NCI-H82 (cell line): Measurements from ENCODE around the gene DYNLRB1.

Experiments
- DNase-seq: peaks from one replicate; lab custom pipeline; 2025; lab: John Stamatoyannopoulos, UW

DYNLRB1 gene

DNA sequence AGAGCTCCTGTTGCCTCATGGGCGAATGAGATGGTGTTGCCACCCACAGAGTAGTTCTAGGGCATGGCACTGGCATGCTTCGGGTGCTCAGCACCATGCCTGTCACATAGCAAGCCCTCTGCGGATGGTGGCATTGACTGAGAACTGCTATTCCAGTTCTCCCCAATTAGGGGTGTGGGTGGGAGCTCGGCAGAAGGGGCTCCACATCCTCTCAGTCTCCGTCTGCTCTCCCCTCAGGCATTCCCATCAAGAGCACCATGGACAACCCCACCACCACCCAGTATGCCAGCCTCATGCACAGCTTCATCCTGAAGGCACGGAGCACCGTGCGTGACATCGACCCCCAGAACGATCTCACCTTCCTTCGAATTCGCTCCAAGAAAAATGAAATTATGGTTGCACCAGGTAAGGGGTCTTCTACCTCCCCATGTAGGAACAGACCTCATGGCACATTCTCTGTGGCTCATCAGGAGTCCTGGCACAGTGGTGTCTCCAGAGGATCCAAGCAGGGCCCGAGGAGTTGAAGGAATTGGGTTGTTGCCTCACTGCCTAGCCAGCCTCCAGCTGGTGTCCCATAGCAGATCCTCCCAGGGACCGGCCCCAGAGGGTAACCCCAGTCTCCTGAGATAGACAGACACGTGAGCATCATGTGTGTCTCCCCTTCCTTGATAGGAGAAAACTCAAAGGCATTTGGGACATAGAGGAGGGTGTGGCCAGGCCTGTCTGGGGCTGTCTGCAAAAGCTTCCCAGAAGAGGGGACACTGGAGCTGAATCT is 18.4 kb downstream of the DYNLRB1 start:
- no peak for DNase-seq

DNA sequence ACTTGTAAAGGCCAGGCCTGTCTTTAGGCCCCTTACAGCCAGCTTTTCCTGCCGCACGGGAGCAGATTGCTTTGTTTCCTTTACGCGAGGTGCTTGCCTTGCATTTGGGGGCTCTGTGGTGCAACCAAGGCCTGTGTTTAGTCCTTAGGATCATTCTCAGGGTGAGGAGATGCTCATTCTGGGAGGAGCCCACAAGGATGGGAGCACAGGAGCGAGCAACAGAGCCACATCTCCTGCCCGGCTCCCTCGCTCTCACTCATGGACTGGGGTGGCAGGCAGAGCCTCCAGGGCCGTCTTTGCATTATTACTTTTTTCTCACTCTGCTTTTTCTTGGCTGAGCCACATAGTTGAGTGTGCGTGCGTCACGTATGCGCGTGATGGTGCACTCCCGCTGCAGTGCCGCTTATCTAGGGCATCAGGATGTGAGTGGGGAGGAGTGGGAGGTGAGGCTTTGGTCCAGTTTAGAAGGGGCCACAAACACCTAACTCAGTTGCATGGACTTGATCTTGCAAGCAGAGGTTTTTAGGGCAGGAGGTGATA is 19.1 kb downstream of the DYNLRB1 start:
- no peak for DNase-seq

DNA sequence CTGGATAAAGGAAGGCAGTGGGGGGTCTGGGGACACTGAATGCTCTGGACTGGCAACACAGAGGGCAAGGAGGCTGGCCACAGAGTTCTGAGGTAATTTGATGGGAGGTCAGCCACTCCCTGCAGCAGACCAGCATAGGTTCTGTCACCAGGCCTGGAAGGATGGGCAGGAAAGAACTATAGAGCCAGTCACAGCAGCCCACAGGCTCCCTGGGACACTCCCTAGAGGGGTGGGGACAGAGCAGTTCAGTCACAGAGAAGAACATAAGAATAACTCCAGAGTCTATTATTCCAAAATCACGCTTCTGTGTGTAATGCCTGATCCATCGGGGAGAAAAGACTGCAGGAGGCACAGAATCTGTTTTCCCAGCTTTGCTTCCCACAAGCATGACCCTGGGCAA is 19.6 kb downstream of the DYNLRB1 start:
- no peak for DNase-seq

DNA sequence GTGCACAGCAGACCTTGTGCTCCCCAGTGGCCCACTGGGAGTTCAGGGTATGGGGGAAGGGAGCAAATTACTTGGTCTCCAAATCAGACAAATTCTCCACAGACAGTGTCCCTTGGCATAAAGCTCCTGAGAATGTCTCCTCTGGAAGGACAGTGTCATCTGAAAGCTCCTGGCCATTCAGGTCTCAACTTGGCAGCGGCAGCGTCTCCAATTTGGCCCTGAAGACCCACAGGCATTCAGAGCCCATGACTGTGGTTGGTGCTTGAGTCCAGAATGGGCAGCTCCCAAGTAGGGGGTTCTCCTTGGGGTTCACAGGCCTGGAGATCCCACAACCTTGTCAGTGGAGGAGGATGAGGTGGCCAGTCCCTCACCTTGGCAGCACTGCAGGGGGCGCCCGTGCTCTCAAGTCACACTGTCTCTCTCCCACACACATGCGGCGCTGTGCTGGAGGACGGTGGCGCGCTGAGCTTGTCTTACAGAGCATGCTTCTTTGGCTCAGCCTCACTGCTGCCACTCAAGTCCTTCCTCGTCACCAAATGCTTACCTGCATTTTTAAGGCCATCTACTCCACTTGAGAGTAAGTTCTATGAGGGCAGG is 20.7 kb downstream of the DYNLRB1 start:
- peak; percentile 87 for DNase-seq

DNA sequence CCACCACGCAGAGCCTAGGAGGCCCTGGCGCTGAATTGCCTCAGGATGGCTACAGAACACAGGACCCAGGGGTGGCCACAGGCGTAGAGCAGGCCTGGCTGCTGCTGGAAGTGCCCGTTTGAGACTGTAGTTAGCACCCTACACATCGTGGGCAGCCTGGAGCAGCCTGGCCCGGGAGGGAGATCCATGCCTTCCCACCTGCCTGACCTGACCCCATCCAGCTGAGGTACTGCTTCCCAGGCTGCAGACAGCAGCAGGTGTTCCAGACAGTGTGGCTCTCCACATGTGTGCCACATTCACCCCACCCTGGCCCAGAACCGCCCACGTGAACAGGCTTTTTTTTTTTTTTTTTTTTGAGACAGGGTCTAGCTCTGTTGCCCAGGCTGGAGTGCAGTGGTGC is 21.4 kb downstream of the DYNLRB1 start:
- DNase-seq, result no peak

DNA sequence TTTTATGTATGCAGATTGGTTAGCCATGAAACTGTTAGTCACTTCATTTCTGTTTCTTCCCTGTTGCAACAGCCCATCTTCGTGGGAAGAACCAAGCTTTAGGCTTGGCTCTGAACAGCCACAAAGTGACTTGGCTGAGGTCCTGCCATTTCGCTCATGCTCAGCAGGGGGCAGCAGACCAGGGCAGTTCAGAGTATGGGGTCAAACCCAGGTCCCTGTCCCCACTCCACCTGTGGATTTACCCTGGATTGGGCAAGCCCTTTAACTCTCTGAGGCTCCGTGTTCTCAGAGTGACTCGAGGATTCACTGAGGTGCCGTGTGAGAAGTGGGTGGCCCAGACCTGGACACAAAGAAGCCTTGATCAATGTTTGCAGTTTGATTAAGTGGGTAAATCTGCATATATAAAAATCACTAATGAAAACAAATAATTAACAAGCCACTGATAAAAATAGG is 22.5 kb downstream of the DYNLRB1 start:
- peak; percentile 83 for DNase-seq

DNA sequence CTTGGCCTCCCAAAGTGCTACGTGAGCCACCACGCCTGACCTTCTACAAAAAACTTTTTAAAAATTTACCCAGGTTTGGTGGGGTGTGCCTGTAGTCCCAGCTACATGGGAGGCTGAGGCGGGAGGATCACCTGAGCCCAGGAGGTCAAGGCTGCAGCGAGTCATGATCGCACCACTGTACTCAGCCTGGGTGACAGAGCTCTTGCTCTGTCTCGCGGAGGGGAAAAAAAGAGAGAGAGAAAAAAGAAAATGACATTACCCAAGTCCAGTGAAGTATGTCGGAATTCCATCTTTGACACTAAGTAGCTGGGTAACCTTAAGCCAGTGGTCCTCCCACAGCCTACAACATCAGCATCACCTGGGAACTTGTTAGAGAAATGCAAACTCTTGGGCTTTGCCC is 23.5 kb downstream of the DYNLRB1 start:
- DNase-seq, result no peak

DNA sequence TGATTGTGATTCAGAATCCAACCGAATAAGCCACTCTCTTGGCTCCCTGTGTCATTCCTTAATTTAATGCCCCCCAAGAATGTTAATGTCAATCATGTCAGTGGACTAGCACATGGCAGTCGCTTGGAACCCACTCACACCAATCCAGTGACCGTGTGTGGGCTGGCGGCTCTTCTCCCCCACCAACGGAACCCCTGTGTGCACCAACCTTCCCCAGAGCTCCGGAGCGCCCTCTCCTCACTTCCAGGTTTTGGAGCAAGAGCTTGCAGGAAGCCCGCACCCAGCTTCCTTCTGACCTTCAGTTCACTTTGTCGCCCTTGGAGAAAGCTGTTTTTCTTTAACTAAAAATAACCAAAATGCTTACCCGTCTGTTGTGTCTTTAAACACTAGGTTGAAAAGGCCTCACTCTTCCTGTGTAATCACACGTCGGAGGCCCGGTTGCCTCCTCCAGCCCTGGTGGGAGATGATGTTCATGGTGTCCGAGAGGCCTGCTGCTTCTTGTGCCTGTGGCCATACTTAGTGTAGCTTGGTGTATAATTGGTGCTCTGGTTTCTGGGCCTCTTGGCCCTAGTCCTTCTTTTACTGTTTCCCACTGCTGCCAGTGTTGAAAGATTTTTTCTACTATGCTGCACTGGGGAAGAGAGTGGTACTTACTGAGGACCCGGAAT is 24.5 kb downstream of the DYNLRB1 start:
- no peak for DNase-seq

DNA sequence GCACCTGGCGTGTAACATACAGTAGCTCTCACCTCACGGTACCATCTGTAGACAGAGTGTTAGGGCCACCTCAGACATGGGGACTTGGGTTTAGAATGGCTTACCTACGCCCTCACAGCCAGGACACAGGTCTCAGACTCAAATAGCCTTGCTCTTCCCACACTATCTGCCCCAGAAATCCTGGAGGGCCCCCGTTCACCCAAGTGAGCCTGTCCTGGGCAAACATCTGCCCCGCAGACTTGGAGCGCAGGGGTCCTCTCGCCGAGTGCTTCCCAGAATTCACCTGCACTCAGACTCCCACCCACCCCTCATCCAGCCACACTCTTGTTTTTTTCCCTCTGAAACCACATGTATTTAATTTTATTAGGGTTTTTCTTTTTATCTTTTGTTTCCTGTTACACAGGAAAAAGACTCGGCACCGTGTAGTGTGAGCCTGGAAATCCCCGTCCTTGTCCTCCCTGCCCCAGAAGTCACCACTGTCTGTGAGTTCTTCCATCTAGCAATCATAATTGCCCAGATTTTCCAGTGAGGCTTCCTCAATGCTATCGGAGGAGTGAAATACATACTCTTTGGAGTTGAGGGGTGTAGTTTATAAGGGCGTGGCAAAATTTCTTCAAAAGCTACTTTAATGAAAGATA is 25.2 kb downstream of the DYNLRB1 start:
- no peak for DNase-seq

DNA sequence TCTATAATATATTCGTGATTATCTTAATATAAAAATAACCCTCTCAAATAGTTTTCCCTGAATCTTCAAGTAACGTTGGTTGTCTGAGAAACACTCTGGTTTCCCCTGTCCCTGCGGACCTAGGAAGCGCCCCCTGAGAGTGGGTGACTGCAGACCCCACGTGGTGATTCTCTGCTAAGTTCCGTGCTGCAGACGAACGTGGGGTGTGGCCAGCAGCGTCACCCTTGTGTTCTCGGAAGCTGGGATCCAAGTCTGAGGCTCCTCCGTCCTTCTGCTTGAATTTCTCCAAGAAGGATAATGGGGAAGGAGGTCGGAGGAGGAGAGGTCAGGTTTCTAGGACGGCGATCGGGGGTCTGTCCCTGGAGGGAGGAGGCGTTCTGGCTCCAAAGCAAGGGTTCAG is 25.7 kb downstream of the DYNLRB1 start:
- DNase-seq, result no peak

DNA sequence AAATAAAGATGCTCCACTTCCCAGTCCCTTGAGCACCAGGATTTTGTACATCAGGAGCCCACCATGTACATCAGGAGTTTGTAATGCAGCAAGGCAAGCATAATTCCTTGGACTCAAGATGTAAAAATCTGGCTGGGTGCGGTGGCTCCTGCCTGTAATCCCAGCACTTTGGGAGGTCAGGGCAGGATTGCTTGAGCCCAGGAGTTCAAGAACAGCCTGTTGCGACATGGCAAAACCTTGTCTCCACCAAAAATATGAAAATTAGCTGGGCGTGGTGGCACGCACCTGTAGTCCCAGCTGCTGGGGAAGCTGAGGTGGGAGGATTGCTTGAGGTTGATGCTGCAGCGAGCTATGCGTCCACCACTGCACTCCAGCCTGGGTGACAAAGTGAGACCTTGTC is 26.2 kb downstream of the DYNLRB1 start:
- no peak for DNase-seq

DNA sequence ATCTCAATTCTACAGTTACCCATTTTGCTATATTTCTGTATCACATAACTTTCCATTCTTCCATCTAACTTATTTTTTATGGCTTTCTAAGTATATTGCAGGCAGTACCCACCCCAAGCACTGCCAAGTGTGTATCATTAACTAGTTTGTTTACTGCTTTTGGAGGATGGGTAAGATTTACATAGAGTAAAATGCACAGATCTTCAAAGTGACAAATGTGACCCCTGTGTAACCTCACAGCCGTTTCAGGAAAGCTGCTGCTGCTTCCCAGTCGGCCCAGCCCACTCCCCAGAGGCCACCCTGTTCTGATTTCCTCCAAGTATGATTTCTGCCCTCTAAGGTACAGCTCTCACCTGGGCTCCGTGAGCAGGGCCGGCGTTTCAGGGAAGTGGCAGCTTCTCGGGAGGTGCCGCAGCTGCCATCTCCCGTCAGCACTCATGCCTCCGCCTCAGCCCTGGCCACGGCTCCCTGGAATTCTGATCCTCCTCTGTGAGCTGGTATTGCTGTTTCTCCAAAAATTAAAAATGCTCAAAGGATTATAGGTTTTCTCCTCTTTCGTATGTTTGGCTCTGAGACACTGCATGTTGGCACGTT is 27.3 kb downstream of the DYNLRB1 start:
- no peak for DNase-seq

DNA sequence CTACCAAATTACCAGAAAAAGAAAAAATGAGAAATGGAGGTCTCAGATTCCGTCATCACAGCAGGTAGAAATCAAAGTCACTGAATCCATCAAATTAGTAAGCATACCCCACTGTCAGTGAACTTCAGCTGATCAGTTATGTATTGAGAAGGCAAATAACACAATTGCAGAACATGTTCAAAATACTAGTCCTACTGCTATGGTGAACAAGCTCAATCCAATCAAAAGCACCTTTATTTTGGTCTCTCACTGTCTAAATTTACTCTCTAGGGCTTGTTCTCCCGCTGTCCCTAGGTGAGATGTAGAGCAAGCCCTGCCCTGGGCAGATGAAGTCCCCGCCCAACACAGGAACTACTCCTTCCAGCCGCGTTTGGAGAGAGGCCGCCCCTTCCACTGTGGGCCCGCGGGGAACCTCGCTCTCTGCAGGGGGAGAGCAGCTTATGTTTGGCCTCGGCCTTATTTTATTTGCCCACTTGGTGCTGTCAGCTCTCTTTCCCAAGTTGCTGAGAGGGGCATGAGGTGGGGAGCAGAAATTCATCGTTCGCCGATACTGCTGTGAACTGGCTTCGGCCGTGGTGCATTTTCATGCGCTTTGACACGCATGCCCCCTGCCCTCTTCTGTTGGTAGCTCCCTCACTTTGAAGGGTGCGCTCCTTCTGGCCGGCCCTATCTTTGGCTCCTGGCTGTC is 28.0 kb downstream of the DYNLRB1 start:
- DNase-seq, result no peak

DNA sequence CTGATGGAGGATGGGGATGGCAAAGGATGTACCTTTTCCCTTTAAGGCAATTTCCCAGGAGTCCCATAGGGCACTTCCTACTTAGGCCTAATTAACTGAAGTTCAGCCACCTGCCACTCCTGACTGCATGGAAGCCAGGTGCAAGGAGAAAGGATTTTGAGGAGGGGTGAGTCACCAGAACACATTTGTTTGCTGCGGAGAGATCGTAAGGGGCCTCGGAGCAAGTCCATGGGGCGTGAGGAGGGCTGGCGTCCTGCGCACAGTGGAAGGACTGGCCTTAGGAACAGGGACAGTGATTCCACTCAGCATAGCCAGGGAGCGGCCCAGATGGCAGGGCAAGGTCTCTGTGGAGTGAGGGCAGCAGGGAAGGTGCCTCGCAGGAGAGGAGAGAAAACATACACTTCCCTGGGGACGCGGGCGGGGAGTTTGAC is 30.5 kb downstream of the DYNLRB1 start:
- peak; percentile 93 for DNase-seq

DNA sequence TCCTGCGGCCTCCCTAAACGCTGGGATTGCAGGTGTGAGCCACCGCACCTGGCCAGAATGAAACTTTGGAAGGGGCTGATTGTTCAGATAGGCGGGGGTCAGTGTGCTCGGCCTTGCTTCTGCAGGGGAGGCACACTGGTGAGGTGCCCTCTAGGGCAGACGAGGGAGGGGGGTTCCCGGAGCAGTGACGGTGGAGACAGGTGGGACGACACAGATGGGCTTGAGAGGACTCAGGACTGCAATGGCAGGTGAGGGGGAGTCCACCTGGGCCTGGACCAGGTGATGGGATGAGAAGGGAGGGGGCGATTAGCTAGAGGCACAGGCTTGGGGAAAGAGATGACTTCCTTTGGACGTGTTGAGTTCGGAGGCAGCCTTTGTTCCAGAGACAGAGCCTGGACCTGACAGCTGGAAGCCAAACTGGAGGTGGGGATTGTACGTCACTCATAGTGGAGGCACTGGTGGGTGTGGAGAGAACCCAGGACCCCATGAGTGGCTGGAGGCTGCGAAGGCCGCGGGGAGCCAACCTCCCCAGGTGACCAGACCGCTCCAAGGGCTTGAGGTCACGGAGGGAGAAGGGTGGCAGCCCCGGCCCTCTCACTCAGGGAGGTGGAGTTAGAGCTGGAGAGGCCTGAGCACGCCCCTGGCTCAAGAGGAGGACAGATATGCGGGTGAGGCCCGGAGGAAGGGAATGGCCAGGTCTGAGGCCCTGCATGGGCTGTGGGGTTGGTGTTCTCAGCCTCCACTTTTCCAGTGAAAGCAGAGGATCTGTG is 31.8 kb downstream of the DYNLRB1 start:
- no peak for DNase-seq

DNA sequence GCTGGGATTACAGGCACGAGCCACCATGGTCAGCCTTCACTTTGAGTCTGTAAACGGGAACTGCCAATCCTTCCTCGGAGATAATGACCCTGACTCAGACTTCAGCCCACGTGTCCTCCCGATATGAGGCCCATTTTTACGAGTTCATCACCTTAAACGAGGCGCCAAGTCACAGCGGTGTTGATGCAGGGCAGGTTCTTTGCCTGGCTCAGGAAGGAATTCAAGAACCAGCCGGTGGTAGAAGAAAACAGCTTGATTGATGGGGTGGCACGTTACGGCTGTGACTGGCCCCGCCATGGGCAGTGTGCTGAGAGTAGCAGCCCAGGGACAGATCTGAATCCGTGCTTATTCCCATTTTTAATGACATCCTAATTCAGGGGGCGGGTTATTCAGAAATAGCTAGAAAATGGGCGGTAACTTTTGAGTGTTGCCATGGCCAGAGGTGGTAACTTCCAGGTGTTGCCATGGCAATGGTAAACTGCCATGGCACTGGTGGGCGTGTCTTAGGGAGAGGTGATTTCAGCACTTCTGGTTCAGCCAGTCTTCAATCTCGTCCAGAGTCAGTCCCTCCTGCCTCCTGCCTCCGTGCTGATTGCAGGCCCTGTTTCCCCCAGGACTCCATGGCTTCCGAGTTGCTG is 33.2 kb downstream of the DYNLRB1 start:
- no peak for DNase-seq

DNA sequence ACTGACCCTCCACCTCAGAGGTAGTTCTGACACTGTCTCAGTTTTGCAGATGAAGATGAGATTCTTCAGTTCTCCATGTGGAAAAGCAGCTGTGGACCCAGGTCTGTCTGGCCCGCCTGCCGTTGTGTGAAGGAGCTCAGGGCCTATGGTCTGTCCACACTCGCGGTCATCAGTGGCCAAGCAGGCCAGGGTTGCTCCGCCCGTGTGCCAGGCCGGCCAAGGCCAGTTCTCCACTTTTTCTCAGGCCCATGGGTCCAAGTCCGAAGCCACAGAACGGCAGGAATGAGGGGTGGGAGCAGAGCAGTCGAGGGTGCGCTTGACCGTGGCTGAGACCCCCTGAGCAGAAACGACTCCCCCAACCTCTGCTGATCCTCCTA is 33.7 kb downstream of the DYNLRB1 start:
- DNase-seq, result no peak

DNA sequence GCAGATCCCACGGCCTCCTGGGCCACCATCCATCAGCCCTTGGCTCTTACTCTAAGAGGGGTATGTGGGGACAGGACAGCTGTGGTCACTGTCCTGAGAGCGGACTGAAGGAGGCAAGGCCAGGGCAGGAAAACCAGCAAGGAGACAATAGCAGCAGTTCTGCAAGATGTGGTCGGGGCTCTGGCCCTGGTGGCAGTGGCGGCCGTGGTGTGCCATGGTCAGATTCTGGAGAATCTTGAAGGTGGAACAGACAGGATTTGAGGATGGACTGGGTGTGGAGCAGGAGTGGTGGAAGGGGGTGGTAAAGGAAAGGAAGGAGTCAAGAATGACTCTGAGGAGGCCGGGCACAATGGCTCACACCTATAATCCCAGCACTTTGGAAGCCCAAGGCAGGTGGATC is 36.3 kb downstream of the DYNLRB1 start:
- DNase-seq, result no peak

DNA sequence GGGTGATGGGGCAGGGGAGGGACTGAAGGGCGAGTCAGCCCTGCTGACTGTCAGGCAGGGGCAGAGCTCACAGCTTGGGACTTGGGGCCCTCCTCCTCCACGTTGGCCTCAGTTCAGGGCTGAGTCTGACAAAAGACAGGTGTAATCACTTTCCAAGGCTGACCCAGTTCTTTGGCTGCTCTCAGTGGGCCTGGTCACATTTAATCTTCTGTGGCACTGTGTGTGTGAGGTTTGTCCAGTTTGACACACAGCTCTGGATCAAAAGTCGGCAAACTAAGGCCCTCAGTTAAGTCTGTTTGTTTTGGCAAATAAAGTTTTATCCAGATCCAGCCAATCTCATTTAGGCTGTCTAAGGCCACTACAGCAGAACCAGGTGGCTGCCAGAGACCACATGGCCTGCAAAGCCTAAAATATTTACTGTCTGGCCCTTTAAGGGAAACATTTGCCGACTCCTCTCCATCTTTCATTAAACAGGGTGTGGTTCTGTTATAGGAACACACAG is 37.2 kb downstream of the DYNLRB1 start:
- peak; percentile 49 for DNase-seq

DNA sequence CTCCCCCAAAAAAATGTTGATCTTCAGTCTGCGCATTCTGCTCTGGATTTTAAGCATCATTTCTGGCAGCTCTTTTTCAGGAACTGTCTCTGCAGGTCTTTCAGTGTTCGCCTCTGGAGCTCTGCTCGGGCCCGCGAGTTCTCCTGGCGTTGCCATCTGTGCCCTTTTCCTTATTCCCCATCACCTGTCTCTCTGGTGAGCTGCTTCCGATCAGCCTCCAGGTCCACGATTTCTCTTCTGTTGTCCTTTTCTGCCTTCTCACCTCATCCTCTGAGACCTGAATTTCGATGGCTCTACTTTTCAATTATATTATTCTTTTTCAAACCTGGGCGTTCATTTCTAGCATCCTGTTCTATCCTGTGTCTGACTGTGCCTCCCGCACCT is 41.7 kb downstream of the DYNLRB1 start:
- DNase-seq, result no peak
